ENCODE data around the gene RHOC.
A peak's percentile ranks its signal among the peaks of the same experiment; 100 is the strongest.

The RHOC gene

DNA sequence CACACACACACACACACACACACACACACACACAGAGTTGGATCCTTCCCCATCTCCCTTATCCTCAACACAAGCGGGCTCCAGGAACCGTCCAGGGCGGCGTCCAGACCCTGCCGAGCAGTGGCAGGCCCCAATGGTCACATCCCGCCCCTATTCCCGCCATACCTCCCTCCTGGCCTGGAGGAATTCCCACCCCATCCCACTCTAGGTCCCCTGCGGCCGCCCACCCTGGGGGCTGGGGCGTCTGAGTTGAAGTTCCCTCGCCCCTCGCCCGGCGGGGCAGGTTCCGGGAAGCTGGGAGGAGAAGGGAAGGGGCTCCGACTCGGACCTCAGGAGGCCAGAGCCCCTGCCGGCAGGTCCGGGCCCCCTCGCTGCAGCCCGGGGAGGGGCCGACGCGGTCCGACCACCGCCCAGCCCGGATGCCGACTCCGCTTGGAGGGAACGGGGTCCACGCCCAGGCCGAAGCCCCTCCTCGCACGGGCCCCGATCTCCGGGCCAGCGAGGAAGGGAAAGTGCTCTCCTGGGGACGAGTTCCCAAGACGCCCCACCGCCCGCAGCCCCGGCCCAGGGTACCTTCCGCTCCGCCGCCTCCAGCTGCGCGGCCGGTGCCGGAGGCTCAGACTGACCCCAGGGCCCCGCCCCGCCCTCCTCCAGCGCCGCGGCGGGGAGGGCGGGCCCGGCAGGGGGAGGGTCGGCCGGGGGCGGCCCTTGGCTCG lies at the start of gene RHOC:
TSS of gene RHOC (minus strand) at position 623 of the 716 bp plus-strand sequence. CDS start 3,328 bp downstream, outside the sequence.
- H3K27ac ChIP-seq = no peak within 1 kb of the TSS
- H3K27me3 ChIP-seq = peaks cover 97% of the 10 kb centered on the region
- H3K4me3 ChIP-seq (ENCODE audit: low read depth in 1 of 2, low read length in 1 of 2) = peak within 1 kb of the TSS; percentile 59 to 63
- H3K4me1 ChIP-seq (ENCODE audit: control insufficient read depth in 1 of 2, insufficient read depth in 1 of 2, low read depth in 1 of 2, low read length in 1 of 2) = peaks cover 4 to 9% of the 10 kb centered on the region in 2 experiments
- H3K9me3 ChIP-seq = no peaks in the 10 kb centered on the region
- no peak for TF ChIP-seq CTCF (IDR thresholded peaks at IDR 0.05)
- H3K36me3 ChIP-seq = no peaks in the 10 kb centered on the region

DNA sequence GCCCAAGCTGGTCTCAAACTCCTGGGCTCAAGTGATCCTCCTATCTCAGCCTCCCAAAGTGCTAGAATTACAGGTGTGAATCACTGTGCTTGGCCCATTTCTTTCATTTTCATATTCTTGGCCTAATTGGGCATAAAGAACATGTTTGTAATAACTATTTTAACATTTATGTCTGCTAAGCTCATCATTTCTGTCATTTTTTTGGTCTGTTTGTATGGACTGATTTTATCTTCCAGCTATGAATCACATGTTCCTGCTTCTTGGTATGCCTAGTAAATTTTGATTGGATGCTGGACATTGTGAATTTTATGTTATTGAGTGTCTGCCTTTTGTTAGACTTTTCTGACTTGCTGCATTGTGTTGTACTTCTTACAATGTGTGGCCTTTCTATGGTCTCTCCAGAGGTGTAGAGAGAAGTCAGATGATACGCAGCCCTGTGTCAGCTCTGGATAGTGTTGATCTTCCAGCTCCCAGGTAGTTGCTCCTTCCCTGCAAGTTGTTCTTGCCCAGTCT lies 47.2 kb upstream of the RHOC start:
- H3K36me3 ChIP-seq = no peaks in the 10 kb centered on the region
- TF ChIP-seq CTCF (IDR thresholded peaks at IDR 0.05) = no peak
- no peaks in the 10 kb centered on the region for H3K9me3 ChIP-seq
- peaks cover 35% of the 10 kb centered on the region for H3K27me3 ChIP-seq
- H3K4me1 ChIP-seq (ENCODE audit: control insufficient read depth in 1 of 2, insufficient read depth in 1 of 2, low read depth in 1 of 2, low read length in 1 of 2) = no peaks in the 10 kb centered on the region
- no peak overlapping the region for H3K27ac ChIP-seq
- H3K4me3 ChIP-seq (ENCODE audit: low read depth in 1 of 2, low read length in 1 of 2) = no peak overlapping the region

- TF ChIP-seq CTCF (IDR thresholded peaks at IDR 0.05) = no peak
- Histone ChIP-seq H3K9me3 (no peaks in the 10 kb centered on the region), H3K4me3 (ENCODE audit: low read depth in 1 of 2, low read length in 1 of 2) (no peak overlapping the region), H3K27me3 (peaks cover 74% of the 10 kb centered on the region), H3K4me1 (ENCODE audit: control insufficient read depth in 1 of 2, insufficient read depth in 1 of 2, low read depth in 1 of 2, low read length in 1 of 2) (no peaks in the 10 kb centered on the region), H3K27ac (no peak overlapping the region), H3K36me3 (no peaks in the 10 kb centered on the region)
Measured at GRCh38 chr1:112748396-112748795, 41.5 kb upstream of the RHOC start.

- Histone ChIP-seq H3K27me3 (peaks cover 98% of the 10 kb centered on the region), H3K27ac (no peak overlapping the region), H3K9me3 (no peaks in the 10 kb centered on the region)
Measured at GRCh38 chr1:112744009-112744578, 37.2 kb upstream of the RHOC start.

More at GRCh38 chr1:112744009-112744578, 37.2 kb upstream of the RHOC start:
- Histone ChIP-seq H3K4me3 (ENCODE audit: low read depth in 1 of 2, low read length in 1 of 2) (no peak overlapping the region), H3K36me3 (no peaks in the 10 kb centered on the region), H3K4me1 (ENCODE audit: control insufficient read depth in 1 of 2, insufficient read depth in 1 of 2, low read depth in 1 of 2, low read length in 1 of 2) (no peaks in the 10 kb centered on the region)
- no peak for TF ChIP-seq CTCF (IDR thresholded peaks at IDR 0.05)
